ENCODE results near the gene CNTNAP2.

The CNTNAP2 gene

DNA sequence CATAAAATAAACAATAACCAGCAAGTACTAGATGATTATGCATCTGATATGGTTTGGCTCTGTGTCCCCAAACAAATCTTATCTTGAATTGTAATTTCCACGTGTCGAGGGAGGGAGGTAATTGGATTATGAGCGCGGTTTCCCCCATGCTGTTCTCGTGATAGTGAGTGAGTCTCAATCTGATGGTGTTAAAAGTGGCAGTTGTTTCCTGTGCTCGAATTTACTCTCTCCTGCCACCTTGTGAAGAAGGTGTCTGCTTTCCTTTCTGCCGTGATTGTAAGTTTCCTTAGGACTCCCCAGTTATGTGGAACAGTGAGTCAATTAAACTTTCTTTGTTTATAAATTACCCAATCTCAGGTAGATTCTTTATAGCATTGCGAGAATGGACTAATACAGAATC, 15.1 kb downstream of the CNTNAP2 start:
- in situ Hi-C loops (cut with HindIII; ENCODE audit: low sequenced_read_pairs), result no loop called here
- TF ChIP-seq, protein P1, sequence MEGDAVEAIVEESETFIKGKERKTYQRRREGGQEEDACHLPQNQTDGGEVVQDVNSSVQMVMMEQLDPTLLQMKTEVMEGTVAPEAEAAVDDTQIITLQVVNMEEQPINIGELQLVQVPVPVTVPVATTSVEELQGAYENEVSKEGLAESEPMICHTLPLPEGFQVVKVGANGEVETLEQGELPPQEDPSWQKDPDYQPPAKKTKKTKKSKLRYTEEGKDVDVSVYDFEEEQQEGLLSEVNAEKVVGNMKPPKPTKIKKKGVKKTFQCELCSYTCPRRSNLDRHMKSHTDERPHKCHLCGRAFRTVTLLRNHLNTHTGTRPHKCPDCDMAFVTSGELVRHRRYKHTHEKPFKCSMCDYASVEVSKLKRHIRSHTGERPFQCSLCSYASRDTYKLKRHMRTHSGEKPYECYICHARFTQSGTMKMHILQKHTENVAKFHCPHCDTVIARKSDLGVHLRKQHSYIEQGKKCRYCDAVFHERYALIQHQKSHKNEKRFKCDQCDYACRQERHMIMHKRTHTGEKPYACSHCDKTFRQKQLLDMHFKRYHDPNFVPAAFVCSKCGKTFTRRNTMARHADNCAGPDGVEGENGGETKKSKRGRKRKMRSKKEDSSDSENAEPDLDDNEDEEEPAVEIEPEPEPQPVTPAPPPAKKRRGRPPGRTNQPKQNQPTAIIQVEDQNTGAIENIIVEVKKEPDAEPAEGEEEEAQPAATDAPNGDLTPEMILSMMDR (IDR thresholded peaks at IDR 0.05; ENCODE audit: low read depth, low read length), result no peak
- DNase-seq (ENCODE audit: low read depth, low spot score), result no peak
- H3K4me3 ChIP-seq (ENCODE audit: low read depth, low read length), result no peak overlapping the region

DNA sequence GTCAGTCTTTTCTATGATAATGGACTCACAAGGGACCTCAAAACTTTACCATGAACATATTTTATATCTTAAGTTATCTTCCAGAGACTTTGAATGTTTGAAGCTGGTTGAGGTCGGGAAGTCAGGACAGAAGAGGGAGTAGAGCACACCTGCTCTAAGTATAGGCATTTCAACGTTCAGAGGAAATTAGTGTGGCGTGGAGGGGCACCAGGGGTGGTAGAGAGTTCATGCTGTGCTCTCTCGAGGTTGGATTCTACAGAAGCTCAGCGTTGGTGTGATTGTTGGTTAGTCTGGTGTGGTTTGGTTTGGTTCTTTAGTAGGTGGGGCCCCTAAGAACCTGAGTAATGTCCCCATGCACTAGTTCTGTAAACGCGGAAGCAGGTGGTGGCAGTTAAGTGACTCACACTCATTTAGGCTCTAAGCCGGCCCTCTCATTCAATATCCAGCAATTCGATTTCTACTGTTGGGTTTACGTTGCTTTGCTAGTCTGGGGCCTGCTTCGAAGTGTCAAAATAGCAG, 19.8 kb downstream of the CNTNAP2 start:
- in situ Hi-C loops (cut with HindIII; ENCODE audit: low sequenced_read_pairs), result no loop called here

DNA sequence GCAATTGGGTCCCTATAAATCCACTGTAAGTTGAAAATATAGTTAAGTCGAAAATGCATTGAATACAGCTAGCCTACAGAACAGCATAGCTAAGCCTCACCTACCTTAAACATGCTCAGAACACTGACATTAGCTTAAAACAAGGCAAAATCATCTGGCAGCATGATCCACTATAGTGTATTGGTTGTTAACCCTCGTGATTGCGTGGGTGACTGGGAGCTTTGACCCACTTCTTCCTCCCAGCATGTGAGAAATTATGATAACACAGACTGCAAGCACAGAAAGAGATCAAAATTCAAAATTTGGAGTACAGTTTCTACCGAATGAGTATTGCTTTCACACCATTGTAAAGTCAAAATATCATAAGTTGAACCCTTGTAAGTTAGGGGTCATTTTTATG, 22.3 kb downstream of the CNTNAP2 start:
- no peak overlapping the region for H3K4me3 ChIP-seq (ENCODE audit: low read depth, low read length)
- TF ChIP-seq, protein P1 (IDR thresholded peaks at IDR 0.05; ENCODE audit: low read depth, low read length), result no peak
- no peak for DNase-seq (ENCODE audit: low read depth, low spot score)
- in situ Hi-C loops (cut with HindIII; ENCODE audit: low sequenced_read_pairs), result no loop called here

More for the DNA sequence above, 19.8 kb downstream of the CNTNAP2 start:
- H3K4me3 ChIP-seq (ENCODE audit: low read depth, low read length), result no peak overlapping the region
- TF ChIP-seq, protein P1 (IDR thresholded peaks at IDR 0.05; ENCODE audit: low read depth, low read length), result no peak
- DNase-seq (ENCODE audit: low read depth, low spot score), result no peak

DNA sequence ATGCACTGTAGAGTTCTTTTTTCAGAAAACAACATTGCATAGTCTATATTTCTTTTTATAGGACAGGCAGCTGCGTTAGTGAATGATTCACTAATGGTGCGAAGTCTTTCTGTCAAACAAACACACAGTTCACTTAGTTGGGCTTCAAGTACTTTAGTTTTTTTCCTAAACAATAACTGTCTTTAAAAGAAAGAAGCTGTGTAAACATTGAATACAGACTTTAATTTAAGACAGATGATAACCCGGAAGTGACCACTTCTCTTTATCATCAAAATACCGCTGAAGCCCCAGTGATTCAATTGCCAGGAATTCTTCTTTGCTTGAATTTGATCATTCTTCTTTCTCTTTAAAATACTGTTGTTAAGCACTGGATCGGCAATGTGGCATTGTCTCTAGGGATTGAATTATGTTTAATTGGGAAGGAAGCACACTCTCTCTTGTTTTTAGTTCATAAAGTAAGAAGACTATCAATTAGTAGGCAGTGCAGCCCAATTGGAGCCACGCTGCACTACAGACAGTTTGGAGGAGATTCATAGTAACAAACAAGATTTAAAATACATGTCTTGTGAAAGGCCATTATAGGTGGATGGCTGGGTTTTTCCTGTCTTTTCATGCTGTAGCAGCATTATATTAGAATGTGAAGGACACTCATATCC, 30.4 kb downstream of the CNTNAP2 start:
- no peak overlapping the region for H3K4me3 ChIP-seq (ENCODE audit: low read depth, low read length)
- TF ChIP-seq, protein P1 (IDR thresholded peaks at IDR 0.05; ENCODE audit: low read depth, low read length), result no peak
- peak; percentile 60 for DNase-seq (ENCODE audit: low read depth, low spot score)
- in situ Hi-C loops (cut with HindIII; ENCODE audit: low sequenced_read_pairs), result no loop called here

GRCh38 chr7:146150153-146150552, 33.6 kb downstream of the CNTNAP2 start:
- TF ChIP-seq, protein P1 (IDR thresholded peaks at IDR 0.05; ENCODE audit: low read depth, low read length), result no peak
- in situ Hi-C loops (cut with HindIII; ENCODE audit: low sequenced_read_pairs), result no loop called here
- H3K4me3 ChIP-seq (ENCODE audit: low read depth, low read length), result no peak overlapping the region
- no peak for DNase-seq (ENCODE audit: low read depth, low spot score)

DNA sequence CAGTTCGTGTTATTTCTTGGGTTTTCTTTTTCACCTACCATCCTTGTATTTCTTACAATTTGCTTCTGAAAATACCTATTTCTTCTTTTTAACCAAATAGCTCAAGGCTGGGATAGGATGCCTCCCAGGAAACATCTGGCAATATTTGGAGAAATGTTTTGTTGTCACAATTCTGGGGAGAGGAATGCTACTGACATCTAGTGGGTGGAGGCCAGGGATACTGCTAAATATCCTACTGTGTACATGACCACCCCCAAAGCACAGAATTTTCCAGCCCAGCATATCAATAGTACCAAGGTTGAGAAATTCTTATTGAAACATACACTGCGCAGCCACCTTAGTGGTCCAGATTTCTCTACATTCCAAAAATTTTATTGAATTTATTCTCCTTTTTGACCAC, 55.5 kb downstream of the CNTNAP2 start:
- TF ChIP-seq, protein P1 (IDR thresholded peaks at IDR 0.05; ENCODE audit: low read depth, low read length), result no peak
- in situ Hi-C loops (cut with HindIII; ENCODE audit: low sequenced_read_pairs), result no loop called here
- no peak for DNase-seq (ENCODE audit: low read depth, low spot score)

More for the DNA sequence above, 55.5 kb downstream of the CNTNAP2 start:
- H3K4me3 ChIP-seq (ENCODE audit: low read depth, low read length), result no peak overlapping the region

Data from astrocyte of the spinal cord (primary cell).